ENCODE data around the gene DCDC2. TPM values are rescaled to one million over a fixed set of nuclear protein-coding genes. Genes with fewer than 3 reads are reported as not detected.

DCDC2 gene
- total and polyA plus RNA-seq, 2 donors (not counting 1 experiment from before 2014, with no cell fraction given), result not detected

- H3K4me2 ChIP-seq (replicated peaks; ENCODE audit: low read depth, low read length, poor library complexity, severe bottlenecking), result no peak overlapping the region
- H4K20me1 ChIP-seq (ENCODE audit: control insufficient read depth, insufficient read depth, low read length, poor library complexity, severe bottlenecking), result no peaks in the 10 kb centered on the region
- no peak for ATAC-seq (ENCODE audit: low read depth)
- TF ChIP-seq CTCF (IDR thresholded peaks at IDR 0.05), result no peak
- no peak for TF ChIP-seq EZH2 (IDR thresholded peaks at IDR 0.05; ENCODE audit: borderline replicate concordance, insufficient read depth, low read depth, low read length, poor library complexity, severe bottlenecking)
- ChIA-PET CTCF (no interaction called here), POLR2A (no interaction called here)
- no peaks in the 10 kb centered on the region for H3K79me2 ChIP-seq (ENCODE audit: control insufficient read depth, insufficient read depth, low read length)
- no peaks in the 10 kb centered on the region for H3K36me3 ChIP-seq (replicated peaks in 1 of 2; ENCODE audit: control extremely low read depth in 1 of 2, control insufficient read depth in 1 of 2, extremely low read depth in 1 of 2, insufficient read depth in 2 of 2, low read length in 1 of 2)
- Mint-ChIP-seq H3K27ac (no peak overlapping the region), H3K27me3 (peaks cover 7% of the 10 kb centered on the region), H3K4me1 (peaks cover 4% of the 10 kb centered on the region), H3K9me3 (ENCODE audit: insufficient read depth) (peaks cover 3% of the 10 kb centered on the region), H3K4me3 (no peak overlapping the region)
- no peak overlapping the region for H3K27ac ChIP-seq (ENCODE audit: low read length in 2 of 2)
- H3K4me3 ChIP-seq (ENCODE audit: control extremely low read depth in 1 of 5, extremely low read depth in 1 of 5, insufficient read depth in 1 of 5, low read depth in 2 of 5, low read length in 4 of 5), result no peak overlapping the region
- H2AFZ ChIP-seq (ENCODE audit: insufficient read depth, low read depth, low read length, poor library complexity, severe bottlenecking), result no peak overlapping the region
- intact Hi-C loops (cut with micrococcal nuclease), result no loop called here
- H3K27me3 ChIP-seq (replicated peaks in 1 of 4; ENCODE audit: control extremely low read depth in 1 of 4, control insufficient read depth in 3 of 4, insufficient read depth in 4 of 4, low read length in 3 of 4), result peaks cover 0 to 3% (median 0%) of the 10 kb centered on the region in 4 experiments
- DNase-seq, result no peak
- no peak overlapping the region for H3K9ac ChIP-seq (ENCODE audit: low read length)
- H3K4me1 ChIP-seq (ENCODE audit: control insufficient read depth in 2 of 2, insufficient read depth in 2 of 2, low read length in 2 of 2), result no peaks in the 10 kb centered on the region
- peaks cover 0 to 4% (median 1%) of the 10 kb centered on the region in 3 donors for H3K9me3 ChIP-seq (ENCODE audit: control extremely low read depth in 1 of 3, control insufficient read depth in 2 of 3, insufficient read depth in 1 of 3, low read length in 2 of 3)
Observed at GRCh38 chr6:24253360-24253759, 104.5 kb downstream of the DCDC2 start.

- ATAC-seq (ENCODE audit: low read depth) (no peak), DNase-seq (no peak)
- Histone ChIP-seq H3K27me3 (replicated peaks in 1 of 4; ENCODE audit: control extremely low read depth in 1 of 4, control insufficient read depth in 3 of 4, insufficient read depth in 4 of 4, low read length in 3 of 4) (peaks cover 0 to 3% (median 0%) of the 10 kb centered on the region in 4 experiments), H2AFZ (ENCODE audit: insufficient read depth, low read depth, low read length, poor library complexity, severe bottlenecking) (no peak overlapping the region), H3K79me2 (ENCODE audit: control insufficient read depth, insufficient read depth, low read length) (no peaks in the 10 kb centered on the region), H3K27ac (ENCODE audit: low read length in 2 of 2) (no peak overlapping the region), H3K4me3 (ENCODE audit: control extremely low read depth in 1 of 5, extremely low read depth in 1 of 5, insufficient read depth in 1 of 5, low read depth in 2 of 5, low read length in 4 of 5) (no peak overlapping the region), H3K36me3 (replicated peaks in 1 of 2; ENCODE audit: control extremely low read depth in 1 of 2, control insufficient read depth in 1 of 2, extremely low read depth in 1 of 2, insufficient read depth in 2 of 2, low read length in 1 of 2) (no peaks in the 10 kb centered on the region), H3K4me2 (replicated peaks; ENCODE audit: low read depth, low read length, poor library complexity, severe bottlenecking) (no peak overlapping the region), H3K9ac (ENCODE audit: low read length) (no peak overlapping the region), H4K20me1 (ENCODE audit: control insufficient read depth, insufficient read depth, low read length, poor library complexity, severe bottlenecking) (no peaks in the 10 kb centered on the region), H3K4me1 (ENCODE audit: control insufficient read depth in 2 of 2, insufficient read depth in 2 of 2, low read length in 2 of 2) (no peaks in the 10 kb centered on the region), H3K9me3 (ENCODE audit: control extremely low read depth in 1 of 3, control insufficient read depth in 2 of 3, insufficient read depth in 1 of 3, low read length in 2 of 3) (peaks cover 0 to 1% (median 0%) of the 10 kb centered on the region in 3 donors)
- Mint-ChIP-seq H3K4me3 (no peak overlapping the region), H3K4me1 (peaks cover 4% of the 10 kb centered on the region), H3K27ac (no peak overlapping the region), H3K27me3 (peaks cover 7% of the 10 kb centered on the region), H3K9me3 (ENCODE audit: insufficient read depth) (peaks cover 3% of the 10 kb centered on the region)
- ChIA-PET POLR2A (no interaction called here), CTCF (interaction anchor here (0.7 kb wide), 1 partner anchor 9 kb away, joined by 3 read pairs; no protein-coding TSS in a partner anchor)
- intact Hi-C loops (cut with micrococcal nuclease), result no loop called here
- TF ChIP-seq CTCF (IDR thresholded peaks at IDR 0.05), result no peak
- WGBS (ENCODE audit: insufficient coverage), result 82% methylated on average over 1 of the region's 1 CpG
Observed at GRCh38 chr6:24252280-24252679, 105.6 kb downstream of the DCDC2 start.
